HEK293 (cell line): ENCODE measurements around the gene APRT.
A peak's percentile ranks its signal among the peaks of the same experiment; 100 is the strongest.

Experiments used
- CTCF ChIA-PET: fragments of 350-600 bp; formaldehyde crosslinking; extraction: SDS; loops from one replicate; lab custom pipeline; 2021; ENCODE audit warnings: antibody characterized with exemption; lab: Yijun Ruan, JAX
- POLR2A ChIA-PET: fragments of 300-600 bp; formaldehyde crosslinking; extraction: SDS; loops from one replicate; lab custom pipeline; 2020; ENCODE audit warnings: antibody characterized with exemption, inconsistent platforms; lab: Yijun Ruan, JAX
- H3K27ac ChIP-seq: fragments of 200-500 bp; sonication (Bioruptor generic); 2 replicates; pipeline ENCODE4 v1.5.1; 2014; ENCODE audit warnings: low read depth, low read length, control low read depth, inconsistent platforms; ENCODE audit errors: extremely low read depth
- H3K36me3 ChIP-seq, 2 experiments: fragments of 200-500 bp in 1 of 2; sonication (Bioruptor generic) in 1 of 2; 1 replicate in 1 of 2; 2 replicates in 1 of 2; pipeline ENCODE4 v1.5.1; 2014 to 2017; ENCODE audit warnings: inconsistent platforms in 2 of 2, low read length in 2 of 2; ENCODE audit not compliant: control insufficient read depth in 2 of 2, insufficient read depth in 1 of 2
- H3K4me1 ChIP-seq: fragments of 200-500 bp; sonication (Bioruptor generic); 2 replicates; pipeline ENCODE4 v1.5.1; 2014; ENCODE audit warnings: mild to moderate bottlenecking, low read length, inconsistent platforms; ENCODE audit not compliant: control insufficient read depth, insufficient read depth
- H3K4me3 ChIP-seq: 2 replicates; pipeline ENCODE4 v1.5.1; 2011; ENCODE audit warnings: low read depth, mild to moderate bottlenecking, control low read depth, low read length, moderate library complexity
- H3K9me3 ChIP-seq: fragments of 200-500 bp; sonication (Bioruptor generic); 2 replicates; pipeline ENCODE4 v1.5.1; 2014; ENCODE audit warnings: low read depth, low read length, inconsistent platforms; ENCODE audit not compliant: control insufficient read depth, insufficient read depth
- BCL11B ChIP-seq: fragments of 450-650 bp; formaldehyde crosslinking; IDR thresholded peaks from 2 replicates; pipeline ENCODE4 v1.5.1; 2016; ENCODE audit warnings: low read depth, missing biosample characterization, missing genetic modification characterization
- GLI2 ChIP-seq: fragments of 450-650 bp; formaldehyde crosslinking; IDR thresholded peaks from 2 replicates; pipeline ENCODE4; 2017; ENCODE audit warnings: missing biosample characterization, missing genetic modification characterization, low read depth, borderline replicate concordance
- GLIS2 ChIP-seq: fragments of 450-650 bp; formaldehyde crosslinking; IDR thresholded peaks from 2 replicates; pipeline ENCODE4 v1.5.1; 2016; ENCODE audit warnings: missing biosample characterization, missing genetic modification characterization
- HIC1 ChIP-seq: fragments of 450-650 bp; formaldehyde crosslinking; IDR thresholded peaks from 2 replicates; pipeline ENCODE4 v1.5.1; 2016; ENCODE audit warnings: missing biosample characterization, missing genetic modification characterization
- HOXD13 ChIP-seq: sonication (generic); formaldehyde crosslinking; IDR thresholded peaks from 2 replicates; pipeline ENCODE4 v1.8.0; 2022; ENCODE audit warnings: missing genetic modification reagents, borderline replicate concordance
- KLF8 ChIP-seq: fragments of 450-650 bp; formaldehyde crosslinking; IDR thresholded peaks from 2 replicates; pipeline ENCODE4 v1.5.1; 2016; ENCODE audit warnings: missing biosample characterization, missing genetic modification characterization
- MZF1 ChIP-seq: fragments of 450-650 bp; formaldehyde crosslinking; IDR thresholded peaks from 2 replicates; pipeline ENCODE4 v1.5.1; 2017; ENCODE audit warnings: missing biosample characterization, missing genetic modification characterization, borderline replicate concordance
- PBX3 ChIP-seq: sonication (generic); formaldehyde crosslinking; IDR thresholded peaks from 2 replicates; pipeline ENCODE4 v1.8.1; 2022; ENCODE audit warnings: mild to moderate bottlenecking, moderate library complexity, missing genetic modification reagents
- PRDM10 ChIP-seq: fragments of 450-650 bp; formaldehyde crosslinking; IDR thresholded peaks from 2 replicates; pipeline ENCODE4 v1.5.1; 2016; ENCODE audit warnings: missing biosample characterization, missing genetic modification characterization
- ZBTB1 ChIP-seq: fragments of 450-650 bp; formaldehyde crosslinking; IDR thresholded peaks from 2 replicates; pipeline ENCODE4 v1.5.1; 2016; ENCODE audit warnings: missing biosample characterization, missing genetic modification characterization
- ZNF140 ChIP-seq: fragments of 450-650 bp; formaldehyde crosslinking; IDR thresholded peaks from 2 replicates; pipeline ENCODE4 v1.5.1; 2016; ENCODE audit warnings: missing biosample characterization, missing genetic modification characterization
- ZNF184 ChIP-seq: fragments of 450-650 bp; IDR thresholded peaks from 2 replicates; pipeline ENCODE4 v1.5.1; 2018; ENCODE audit warnings: missing biosample characterization, mild to moderate bottlenecking, missing genetic modification characterization
- ZNF19 ChIP-seq: fragments of 450-650 bp; formaldehyde crosslinking; IDR thresholded peaks from 2 replicates; pipeline ENCODE4; 2016; ENCODE audit warnings: missing biosample characterization, missing genetic modification characterization, low read depth
- ZNF214 ChIP-seq: fragments of 450-650 bp; formaldehyde crosslinking; IDR thresholded peaks from 2 replicates; pipeline ENCODE4 v1.5.1; 2017; ENCODE audit warnings: missing biosample characterization, mild to moderate bottlenecking, missing genetic modification characterization, borderline replicate concordance
- ZNF292 ChIP-seq: fragments of 450-650 bp; formaldehyde crosslinking; IDR thresholded peaks from 2 replicates; pipeline ENCODE4 v1.5.1; 2016; ENCODE audit warnings: low read depth, missing biosample characterization, missing genetic modification characterization, borderline replicate concordance
- ZNF426 ChIP-seq: fragments of 450-650 bp; formaldehyde crosslinking; IDR thresholded peaks from 2 replicates; pipeline ENCODE4 v1.5.1; 2017; ENCODE audit warnings: missing biosample characterization, missing genetic modification characterization, mild to moderate bottlenecking, inconsistent platforms, moderate library complexity
- ZNF433 ChIP-seq: fragments of 450-650 bp; formaldehyde crosslinking; IDR thresholded peaks from 2 replicates; pipeline ENCODE4 v1.5.1; 2016; ENCODE audit warnings: missing biosample characterization, missing genetic modification characterization, low read depth
- ZNF510 ChIP-seq: fragments of 450-650 bp; formaldehyde crosslinking; IDR thresholded peaks from 2 replicates; pipeline ENCODE4 v1.5.1; 2018; ENCODE audit warnings: mild to moderate bottlenecking, missing genetic modification characterization, missing biosample characterization; ENCODE audit not compliant: insufficient replicate concordance
- ZNF544 ChIP-seq: fragments of 450-650 bp; formaldehyde crosslinking; IDR thresholded peaks from 2 replicates; pipeline ENCODE4 v1.5.0; 2017; ENCODE audit warnings: missing biosample characterization, missing genetic modification characterization
- ZNF560 ChIP-seq: fragments of 450-650 bp; formaldehyde crosslinking; IDR thresholded peaks from 2 replicates; pipeline ENCODE4 v1.5.1; 2017; ENCODE audit warnings: missing biosample characterization, missing genetic modification characterization, borderline replicate concordance
- ZNF561 ChIP-seq: fragments of 450-650 bp; IDR thresholded peaks from 2 replicates; pipeline ENCODE4 v1.5.1; 2018; ENCODE audit warnings: missing biosample characterization, missing genetic modification characterization, borderline replicate concordance
- ZNF571 ChIP-seq: fragments of 450-650 bp; formaldehyde crosslinking; IDR thresholded peaks from 2 replicates; pipeline ENCODE4 v1.5.0; 2017; ENCODE audit warnings: missing biosample characterization, missing genetic modification characterization
- ZNF623 ChIP-seq: fragments of 450-650 bp; formaldehyde crosslinking; IDR thresholded peaks from 2 replicates; pipeline ENCODE4 v1.5.1; 2016; ENCODE audit warnings: missing biosample characterization, missing genetic modification characterization
- ZNF624 ChIP-seq: fragments of 450-650 bp; formaldehyde crosslinking; IDR thresholded peaks from 2 replicates; pipeline ENCODE4 v1.5.1; 2017; ENCODE audit warnings: missing biosample characterization, missing genetic modification characterization
- ZNF629 ChIP-seq: fragments of 450-650 bp; formaldehyde crosslinking; IDR thresholded peaks from 2 replicates; pipeline ENCODE4 v1.5.1; 2017; ENCODE audit warnings: missing biosample characterization, missing genetic modification characterization
- ZNF664 ChIP-seq: fragments of 450-650 bp; formaldehyde crosslinking; IDR thresholded peaks from 2 replicates; pipeline ENCODE4 v1.5.1; 2016; ENCODE audit warnings: missing biosample characterization, missing genetic modification characterization
- ZNF692 ChIP-seq: fragments of 450-650 bp; formaldehyde crosslinking; IDR thresholded peaks from 2 replicates; pipeline ENCODE4 v1.5.1; 2016; ENCODE audit warnings: missing biosample characterization, missing genetic modification characterization
- ZNF776 ChIP-seq: fragments of 450-650 bp; formaldehyde crosslinking; IDR thresholded peaks from 2 replicates; pipeline ENCODE4 v1.5.0; 2017; ENCODE audit warnings: missing biosample characterization, missing genetic modification characterization, borderline replicate concordance

Gene APRT

GRCh38 chr16:88803264-88803987, 8.3 kb downstream of the APRT start, which contains the start of gene CDT1 (continued):
- TF ChIP-seq HIC1 (tag by site-specific recombination) = no peak
- TF ChIP-seq ZNF624 (tag by site-specific recombination) = no peak
- TF ChIP-seq GLIS2 (tag by site-specific recombination) = no peak
- no peak for TF ChIP-seq GLI2 (tag by site-specific recombination)
- TF ChIP-seq ZNF776 (tag by site-specific recombination) = no peak
- TF ChIP-seq ZNF561 (tag by site-specific recombination) = 0 out of 2 replicates have a peak, but pooled peaks have one; percentile 27
- TF ChIP-seq ZNF433 (tag by site-specific recombination) = no peak
- no peak for TF ChIP-seq ZNF214 (tag by site-specific recombination)
- no peak for TF ChIP-seq ZNF629 (tag by site-specific recombination)
- no peak for TF ChIP-seq HOXD13 (CRISPR knock-in tag)
- TF ChIP-seq PRDM10 = peak; percentile 75
- TF ChIP-seq ZNF692 = no peak; the same call in 1 of the 2 replicates
- no peak for TF ChIP-seq ZNF560 (tag by site-specific recombination)
- no peak for TF ChIP-seq ZNF426 (tag by site-specific recombination)

GRCh38 chr16:88800277-88800592, 11.5 kb downstream of the APRT start:
- H3K27ac ChIP-seq = no peak overlapping the region
- H3K4me1 ChIP-seq = peaks cover 3% of the 10 kb centered on the region; the same call in 1 of the 2 replicates
- no peaks in the 10 kb centered on the region for H3K9me3 ChIP-seq
- ChIA-PET POLR2A (interaction anchor here (1.3 to 3.6 kb wide), 5 partner anchors 10 to 63 kb away, joined by 3 to 33 read pairs (median 6); partner anchors contain the start of genes APRT and PIEZO1), CTCF (interaction anchor here (0.6 to 3.3 kb wide), 6 partner anchors 13 to 367 kb away, joined by 3 to 18 read pairs (median 4); partner anchors contain the start of genes GALNS and TRAPPC2L)
- peaks cover 0 to 22% of the 10 kb centered on the region in 2 experiments; a peak in 1 of 3 replicates for H3K36me3 ChIP-seq
- no peak overlapping the region for H3K4me3 ChIP-seq
- no peak for TF ChIP-seq ZNF140 (tag by site-specific recombination)
- no peak for TF ChIP-seq ZNF664 (tag by site-specific recombination)
- TF ChIP-seq ZNF571 (tag by site-specific recombination) = no peak
- no peak for TF ChIP-seq KLF8 (tag by site-specific recombination)
- no peak for TF ChIP-seq ZNF19 (tag by site-specific recombination)
- no peak for TF ChIP-seq ZNF433 (tag by site-specific recombination)
- TF ChIP-seq PBX3 = no peak
- no peak for TF ChIP-seq ZNF510 (tag by site-specific recombination)
- no peak for TF ChIP-seq ZBTB1 (tag by site-specific recombination)
- TF ChIP-seq ZNF623 (tag by site-specific recombination) = no peak
- no peak for TF ChIP-seq BCL11B (tag by site-specific recombination)
- no peak for TF ChIP-seq MZF1 (tag by site-specific recombination)
- TF ChIP-seq ZNF292 (tag by site-specific recombination) = no peak
- no peak for TF ChIP-seq ZNF184 (tag by site-specific recombination)
- TF ChIP-seq ZNF544 (tag by site-specific recombination) = no peak
